ENCODE measurements around the gene NKAIN2.

- TF ChIP-seq POLR2AphosphoS5 (IDR thresholded peaks at IDR 0.05; ENCODE audit: low read depth, low read length), result no peak
- no peak for TF ChIP-seq CTCF (IDR thresholded peaks at IDR 0.05)
- TF ChIP-seq EZH2phosphoT487 (IDR thresholded peaks at IDR 0.05; ENCODE audit: borderline replicate concordance, low read depth), result no peak
- TF ChIP-seq MEF2A (IDR thresholded peaks at IDR 0.05; ENCODE audit: borderline replicate concordance, low read depth), result no peak
- TF ChIP-seq SIN3A (IDR thresholded peaks at IDR 0.05; ENCODE audit: borderline replicate concordance, low read depth, low read length), result no peak
- TF ChIP-seq USF2 (IDR thresholded peaks at IDR 0.05; ENCODE audit: borderline replicate concordance, low read depth, low read length), result no peak
- no peak for TF ChIP-seq CHD2 (IDR thresholded peaks at IDR 0.05; ENCODE audit: low read length, partially characterized antibody)
- no peak for TF ChIP-seq TAF1 (IDR thresholded peaks at IDR 0.05; ENCODE audit: borderline replicate concordance, low read depth, low read length)
These were observed 918.6 kb downstream of the NKAIN2 start for GRCh38 chr6:124722141-124722878.

Data from SK-N-SH (cell line).